ENCODE measurements around the gene KIF26B. TPM values are rescaled to one million over a fixed set of nuclear protein-coding genes. Genes with fewer than 3 reads are reported as not detected.

Gene KIF26B
- total RNA-seq, 1 donor from 2014 or later = 8.8 TPM

GRCh38 chr1:245404527-245404926, 249.7 kb downstream of the KIF26B start:
- H3K4me1 Mint-ChIP-seq (ENCODE audit: unreplicated experiment) = peaks cover 2% of the 10 kb centered on the region
- no peak overlapping the region for H3K27ac Mint-ChIP-seq (ENCODE audit: unreplicated experiment)

DNA sequence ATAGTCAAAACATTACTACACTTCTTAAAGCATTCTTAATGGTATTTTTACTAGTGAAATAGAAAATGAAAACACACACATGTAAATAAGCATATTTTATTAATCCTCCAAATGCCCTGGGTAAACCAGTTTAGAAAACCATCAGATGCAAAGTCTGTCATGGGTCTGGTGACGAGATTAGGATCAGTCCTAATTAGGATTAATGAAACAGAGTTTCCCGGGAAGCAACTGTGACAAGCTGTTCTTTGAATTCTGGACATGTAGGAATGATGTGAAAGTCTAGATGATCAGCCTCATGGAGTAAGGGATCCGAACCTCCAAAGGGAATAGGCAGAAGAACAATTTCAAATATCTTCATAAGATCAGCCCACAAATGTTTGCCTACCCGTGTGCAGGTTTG, 250.2 kb downstream of the KIF26B start:
- no peak for TF ChIP-seq CTCF (IDR thresholded peaks at IDR 0.05)
- Mint-ChIP-seq H3K36me3 (ENCODE audit: unreplicated experiment) (no peaks in the 10 kb centered on the region), H3K27me3 (ENCODE audit: unreplicated experiment) (peaks cover 3% of the 10 kb centered on the region), H3K27ac (ENCODE audit: unreplicated experiment) (no peak overlapping the region), H3K9me3 (ENCODE audit: unreplicated experiment) (no peaks in the 10 kb centered on the region), H3K4me1 (ENCODE audit: unreplicated experiment) (peaks cover 2% of the 10 kb centered on the region), H3K4me3 (ENCODE audit: unreplicated experiment) (no peak overlapping the region)
- DNase-seq (ENCODE audit: extremely low spot score, unreplicated experiment) = no peak

More at GRCh38 chr1:245404527-245404926, 249.7 kb downstream of the KIF26B start:
- DNase-seq (ENCODE audit: extremely low spot score, unreplicated experiment) = no peak
- Mint-ChIP-seq H3K4me3 (ENCODE audit: unreplicated experiment) (no peak overlapping the region), H3K27me3 (ENCODE audit: unreplicated experiment) (peaks cover 3% of the 10 kb centered on the region), H3K36me3 (ENCODE audit: unreplicated experiment) (no peaks in the 10 kb centered on the region), H3K9me3 (ENCODE audit: unreplicated experiment) (no peaks in the 10 kb centered on the region)
- TF ChIP-seq CTCF (IDR thresholded peaks at IDR 0.05) = no peak

- Mint-ChIP-seq H3K27ac (ENCODE audit: unreplicated experiment) (no peak overlapping the region), H3K9me3 (ENCODE audit: unreplicated experiment) (no peaks in the 10 kb centered on the region), H3K36me3 (ENCODE audit: unreplicated experiment) (no peaks in the 10 kb centered on the region), H3K27me3 (ENCODE audit: unreplicated experiment) (peaks cover 3% of the 10 kb centered on the region), H3K4me3 (ENCODE audit: unreplicated experiment) (no peak overlapping the region), H3K4me1 (ENCODE audit: unreplicated experiment) (peaks cover 2% of the 10 kb centered on the region)
- TF ChIP-seq CTCF (IDR thresholded peaks at IDR 0.05) = no peak
- DNase-seq (ENCODE audit: extremely low spot score, unreplicated experiment) = no peak
Observed at GRCh38 chr1:245406426-245406825, 251.6 kb downstream of the KIF26B start.

DNA sequence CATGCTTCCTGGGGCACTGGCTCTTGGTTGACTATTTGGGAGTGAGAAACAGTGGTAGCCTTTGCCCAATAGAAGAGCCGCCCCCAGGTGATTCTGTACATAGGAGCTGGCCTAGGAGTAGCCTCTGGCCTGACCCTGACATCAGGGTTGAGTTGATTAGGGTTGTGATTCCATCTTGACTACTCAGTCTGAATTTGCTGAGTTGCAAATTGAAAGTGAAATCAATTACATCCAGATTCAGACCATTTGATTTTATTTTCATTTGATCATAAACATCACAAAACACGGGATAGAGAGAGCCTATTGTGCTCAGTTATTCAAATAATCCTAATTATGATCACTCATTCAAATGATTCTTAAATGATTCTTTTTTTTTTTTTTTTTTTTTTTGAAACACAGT, 253.2 kb downstream of the KIF26B start:
- no peak overlapping the region for H3K4me3 Mint-ChIP-seq (ENCODE audit: unreplicated experiment)
- H3K4me1 Mint-ChIP-seq (ENCODE audit: unreplicated experiment) = peaks cover 2% of the 10 kb centered on the region
- H3K27me3 Mint-ChIP-seq (ENCODE audit: unreplicated experiment) = no peaks in the 10 kb centered on the region
- TF ChIP-seq CTCF (IDR thresholded peaks at IDR 0.05) = no peak
- no peaks in the 10 kb centered on the region for H3K36me3 Mint-ChIP-seq (ENCODE audit: unreplicated experiment)
- no peaks in the 10 kb centered on the region for H3K9me3 Mint-ChIP-seq (ENCODE audit: unreplicated experiment)
- no peak overlapping the region for H3K27ac Mint-ChIP-seq (ENCODE audit: unreplicated experiment)
- no peak for DNase-seq (ENCODE audit: extremely low spot score, unreplicated experiment)

- no peak overlapping the region for H3K27ac Mint-ChIP-seq (ENCODE audit: unreplicated experiment)
- H3K9me3 Mint-ChIP-seq (ENCODE audit: unreplicated experiment) = no peaks in the 10 kb centered on the region
- H3K36me3 Mint-ChIP-seq (ENCODE audit: unreplicated experiment) = no peaks in the 10 kb centered on the region
- no peaks in the 10 kb centered on the region for H3K27me3 Mint-ChIP-seq (ENCODE audit: unreplicated experiment)
- no peak overlapping the region for H3K4me3 Mint-ChIP-seq (ENCODE audit: unreplicated experiment)
- no peak for TF ChIP-seq CTCF (IDR thresholded peaks at IDR 0.05)
- DNase-seq (ENCODE audit: extremely low spot score, unreplicated experiment) = no peak
- no peaks in the 10 kb centered on the region for H3K4me1 Mint-ChIP-seq (ENCODE audit: unreplicated experiment)
Observed at GRCh38 chr1:245409341-245410195, 254.8 kb downstream of the KIF26B start.

Data from osteocyte (in vitro differentiated cells).